HL-60 (cell line): ENCODE data around the gene CORIN. TPM values are rescaled to one million over a fixed set of nuclear protein-coding genes. Genes with fewer than 3 reads are reported as not detected.
"Not testable (repeated sequence)": the region's sequence is repeated elsewhere in the genome, so short reads cannot be mapped to it uniquely, and the experiment has no call there.

ENCODE experiments used
- DNase-seq, 2 experiments: peaks; one replicate each; pipeline ENCODE4 v3.0.0-alpha.2; 2010 to 2020; ENCODE audit warnings: low read depth in 1 of 2, low spot score in 1 of 2
- H3K27ac ChIP-seq: fragments of 250-450 bp; sonication (Bioruptor Pico); replicated peaks from 2 replicates; pipeline ENCODE4 v1.5.1; 2020; ENCODE audit warnings: mild to moderate bottlenecking, moderate library complexity
- H3K27me3 ChIP-seq: fragments of 250-450 bp; sonication (Bioruptor Pico); 2 replicates; pipeline ENCODE4 v1.5.1; 2021; ENCODE audit warnings: mild to moderate bottlenecking, moderate library complexity; ENCODE audit not compliant: insufficient read depth, poor library complexity, severe bottlenecking
- H3K4me3 ChIP-seq: replicated peaks from 2 replicates; pipeline ENCODE4 v1.5.1; 2011; ENCODE audit warnings: mild to moderate bottlenecking, control low read depth, low read length; ENCODE audit not compliant: insufficient read depth
- CTCF ChIP-seq: IDR thresholded peaks from one replicate; pipeline ENCODE4 v1.5.1; 2011; ENCODE audit warnings: low read length, control low read depth, inconsistent platforms; ENCODE audit not compliant: insufficient read depth
- GABPA ChIP-seq: IDR thresholded peaks from 2 replicates; pipeline ENCODE4 v1.6.1; 2012; ENCODE audit warnings: low read depth
- POLR2AphosphoS5 ChIP-seq: IDR thresholded peaks from 2 replicates; pipeline ENCODE4 v1.6.1; 2012; ENCODE audit warnings: low read depth
- REST ChIP-seq: IDR thresholded peaks from 2 replicates; pipeline ENCODE4 v1.6.1; 2012; ENCODE audit warnings: low read depth; ENCODE audit not compliant: insufficient replicate concordance
- SPI1 ChIP-seq: IDR thresholded peaks from 2 replicates; pipeline ENCODE4 v1.6.1; 2012; ENCODE audit warnings: low read depth, mild to moderate bottlenecking, borderline replicate concordance
- microRNA-seq: library from miRNA; unstranded; fragments of <30 nt; microRNA quantifications from one replicate; pipeline ENCODE4, GENCODE V29; 2018

CORIN gene

GRCh38 chr4:47550899-47551548 is 286.8 kb downstream of the CORIN start:
- H3K27me3 ChIP-seq: no peaks in the 10 kb centered on the region
- no peak overlapping the region for H3K27ac ChIP-seq
- no peak overlapping the region for H3K4me3 ChIP-seq
- TF ChIP-seq GABPA: no peak
- no peak for TF ChIP-seq CTCF
- no peak for TF ChIP-seq SPI1
- TF ChIP-seq REST: no peak
- no peak for TF ChIP-seq POLR2AphosphoS5
- DNase-seq: no peak

GRCh38 chr4:47550357-47550756 is 287.5 kb downstream of the CORIN start:
- H3K4me3 ChIP-seq, H3K27me3 ChIP-seq, DNase-seq, H3K27ac ChIP-seq: not testable (repeated sequence)

Small RNAs within 50 kb of the gene (microRNA-seq; reads per million reads assigned to microRNA genes)
- gene MIR8053: not detected
